HepG2 (cell line): Measurements from ENCODE around the gene NCKAP5L. TPM values are rescaled to one million over a fixed set of nuclear protein-coding genes. Genes with fewer than 3 reads are reported as not detected.

ENCODE experiments used
- ATAC-seq: fragments of 200-7000 bp; cut with Tn5 transposase; 3 replicates; pipeline ENCODE4 v1.9.1; 2020; ENCODE audit warnings: mild to moderate bottlenecking, moderate library complexity
- BruUV-seq: library from RNA; stranded (reverse); fragments of 400-500 nt; replicated peaks from 2 replicates; lab custom pipeline; 2021; lab: Mats Ljungman, UMichigan
- CTCF ChIA-PET: fragments of 300-600 bp; formaldehyde crosslinking; extraction: SDS; loops from one replicate; lab custom pipeline; 2021; ENCODE audit warnings: low total read pairs, inconsistent platforms, low intra/inter-chr PET ratio; lab: Yijun Ruan, JAX
- POLR2A ChIA-PET: fragments of 350-600 bp; sonication (Branson Sonifier 250); formaldehyde crosslinking; loops from one replicate; lab custom pipeline; 2020; ENCODE audit warnings: antibody characterized with exemption, inconsistent platforms; lab: Yijun Ruan, JAX
- DNase-seq: peaks from one replicate; pipeline ENCODE4 v3.0.0-alpha.2; 2015; ENCODE audit warnings: low spot score
- FAIRE-seq: peaks from 3 replicates; lab custom pipeline; 2011; peaks lifted over from hg19 to GRCh38; lab: Jason Lieb, UNC
- H2AFZ ChIP-seq: one replicate; pipeline ENCODE4 v1.6.1; 2011; ENCODE audit warnings: low read length, inconsistent platforms
- H3K27ac ChIP-seq: fragments of 300-600 bp; 3 replicates; pipeline ENCODE4 v1.8.0; 2011; ENCODE audit warnings: mixed run types, mild to moderate bottlenecking, mixed read lengths, low read length, inconsistent platforms; ENCODE audit not compliant: insufficient read depth; ENCODE audit errors: extremely low read length
- H3K27me3 ChIP-seq, 2 experiments: fragments of 200-600 bp in 1 of 2; 2 replicates in 1 of 2; 3 replicates in 1 of 2; pipeline versions ENCODE4 v1.6.0 to v1.8.0; 2011; ENCODE audit warnings: low read length in 2 of 2, mild to moderate bottlenecking in 2 of 2, moderate library complexity in 2 of 2, inconsistent platforms in 1 of 2; ENCODE audit not compliant: insufficient read depth in 2 of 2, control insufficient read depth in 1 of 2
- H3K36me3 ChIP-seq, 2 experiments: fragments of 200-600 bp in 1 of 2; replicated peaks in 1 of 2; 2 replicates in 1 of 2; 3 replicates in 1 of 2; pipeline versions ENCODE4 v1.5.1 to v1.8.0; 2011; ENCODE audit warnings: low read length in 2 of 2, inconsistent platforms in 1 of 2; ENCODE audit not compliant: insufficient read depth in 2 of 2, control insufficient read depth in 1 of 2
- H3K4me1 ChIP-seq: 2 replicates; pipeline ENCODE4 v1.5.1; 2012; ENCODE audit warnings: low read length, inconsistent platforms; ENCODE audit not compliant: insufficient read depth
- H3K4me2 ChIP-seq: 2 replicates; pipeline ENCODE4 v1.6.0; 2011; ENCODE audit warnings: low read depth, low read length, inconsistent platforms
- H3K4me3 ChIP-seq, 3 experiments: fragments of 200-600 bp in 1 of 3; sonication (generic), shearing (Covaris generic) in 1 of 3; replicated peaks in 1 of 3; 2 replicates each; pipeline ENCODE4 v1.5.1; 2011 to 2016; ENCODE audit warnings: low read length in 3 of 3, inconsistent platforms in 2 of 3, low read depth in 2 of 3, mild to moderate bottlenecking in 2 of 3, control low read depth in 1 of 3, mixed read lengths in 1 of 3; ENCODE audit not compliant: insufficient read depth in 1 of 3
- H3K79me2 ChIP-seq: one replicate; pipeline ENCODE4 v1.6.1; 2011; ENCODE audit warnings: low read length, inconsistent platforms; ENCODE audit not compliant: insufficient read depth
- H3K9ac ChIP-seq: 2 replicates; pipeline ENCODE4 v1.6.0; 2011; ENCODE audit warnings: mild to moderate bottlenecking, low read depth, low read length, inconsistent platforms; ENCODE audit not compliant: insufficient read depth
- H3K9me3 ChIP-seq: 2 replicates; pipeline ENCODE4 v1.5.1; 2012; ENCODE audit warnings: mild to moderate bottlenecking, low read length
- H4K20me1 ChIP-seq: 2 replicates; pipeline ENCODE4 v1.6.0; 2011; ENCODE audit warnings: inconsistent platforms, mild to moderate bottlenecking, low read length, moderate library complexity; ENCODE audit not compliant: insufficient read depth
- ATF1 ChIP-seq: IDR thresholded peaks from 2 replicates; pipeline ENCODE4 v1.6.1; 2016; ENCODE audit warnings: mild to moderate bottlenecking, control low read depth
- ESRRA ChIP-seq: sonication (generic); formaldehyde crosslinking; IDR thresholded peaks from 2 replicates; pipeline ENCODE4 v1.5.1; 2020; ENCODE audit warnings: mild to moderate bottlenecking, low read depth, missing genetic modification reagents
- GABPB1 ChIP-seq: IDR thresholded peaks from 2 replicates; pipeline ENCODE4 v1.6.1; 2016; ENCODE audit warnings: mild to moderate bottlenecking, missing genetic modification reagents, moderate library complexity, missing compliant biosample characterization
- HDAC6 ChIP-seq: fragments of 200-600 bp; sonication (generic); IDR thresholded peaks from 2 replicates; pipeline ENCODE4 v1.7.0; 2017; ENCODE audit warnings: mild to moderate bottlenecking, antibody characterized with exemption, low read length, low read depth
- NR1H2 ChIP-seq: sonication (generic); formaldehyde crosslinking; IDR thresholded peaks from 2 replicates; pipeline ENCODE4 v1.8.1; 2022; ENCODE audit warnings: low read depth, missing genetic modification reagents, borderline replicate concordance
- ONECUT2 ChIP-seq: sonication (generic); formaldehyde crosslinking; IDR thresholded peaks from 2 replicates; pipeline ENCODE4 v1.4.0; 2020; ENCODE audit warnings: missing genetic modification reagents
- PRMT3 ChIP-seq: sonication (generic); formaldehyde crosslinking; IDR thresholded peaks from 2 replicates; pipeline ENCODE4 v1.8.1; 2022; ENCODE audit warnings: low read depth, mild to moderate bottlenecking, moderate library complexity, missing genetic modification reagents, borderline replicate concordance
- TCF12 ChIP-seq, 2 experiments: fragments of 450-650 bp in 1 of 2; sonication (generic) in 1 of 2; formaldehyde crosslinking in 1 of 2; IDR thresholded peaks; 2 replicates each; pipeline versions ENCODE4 v1.6.1 to v1.8.0; 2017 to 2022; ENCODE audit warnings: antibody characterized with exemption in 1 of 2, mild to moderate bottlenecking in 1 of 2, missing genetic modification reagents in 1 of 2, moderate library complexity in 1 of 2
- ZNF180 ChIP-seq: sonication (generic); formaldehyde crosslinking; IDR thresholded peaks from 2 replicates; pipeline ENCODE4 v1.4.0; 2020; ENCODE audit warnings: low read depth, missing genetic modification reagents, borderline replicate concordance
- ZNF264 ChIP-seq: sonication (generic); formaldehyde crosslinking; IDR thresholded peaks from 2 replicates; pipeline ENCODE4 v1.4.0; 2020; ENCODE audit warnings: missing genetic modification reagents
- ZNF7 ChIP-seq: IDR thresholded peaks from 2 replicates; pipeline ENCODE4 v1.6.1; 2016; ENCODE audit warnings: missing biosample characterization, missing genetic modification reagents
- ZNF703 ChIP-seq: sonication (generic); formaldehyde crosslinking; IDR thresholded peaks from 2 replicates; pipeline ENCODE4 v1.5.1; 2020; ENCODE audit warnings: missing genetic modification reagents, mild to moderate bottlenecking, moderate library complexity, borderline replicate concordance
- WGBS: methylation state at CpG from one replicate; pipeline ENCODE4 v1.1.6; 2017; ENCODE audit warnings: low lambda C conversion rate; 5-methylcytosine and 5-hydroxymethylcytosine counted together
- in situ Hi-C: cut with HindIII; loops from 2 replicates; pipeline ENCODE4 v1.10.0; 2017; ENCODE audit warnings: low pct_unique_long_range_greater_than_20kb; ENCODE audit not compliant: extremely low pct_ligation_motif_present
- intact Hi-C: fragments of 100-400 bp; cut with micrococcal nuclease; formaldehyde crosslinking; loops from one replicate; pipeline ENCODE4 v1.10.0; 2022; ENCODE audit not compliant: unreplicated experiment
- polyA plus RNA-seq, 8 experiments: library from polyadenylated mRNA; depleted of rRNA in 3 of 8; stranded (reverse) in 7 of 8; unstranded in 1 of 8; fragments of >200 nt; fragmentation: Illumina TruSeq in 4 of 8; extraction: Trizol in 4 of 8; gene quantifications; 2 replicates each; pipeline versions ENCODE4 v1.2.1 to v1.2.3, GENCODE V29; 2011 to 2016; ENCODE audit warnings: low read depth in 4 of 8, missing spikeins in 1 of 8, mixed read lengths in 1 of 8; ENCODE audit not compliant: insufficient read depth in 1 of 8
- total RNA-seq, 5 experiments: library from RNA; depleted of rRNA; stranded (reverse); fragments of >200 nt; fragmentation: Illumina TruSeq; extraction: Trizol; gene quantifications; 2 replicates each; pipeline ENCODE4 v1.2.3, GENCODE V29; 2016; ENCODE audit warnings: low read depth in 1 of 5
- TF ChIP-seq, protein P1 (sequence below): sonication (generic); formaldehyde crosslinking; IDR thresholded peaks from 2 replicates; pipeline ENCODE4 v1.8.0; 2022; ENCODE audit warnings: mild to moderate bottlenecking, missing genetic modification reagents, moderate library complexity
- TF ChIP-seq, protein P2 (sequence below): sonication (generic); formaldehyde crosslinking; IDR thresholded peaks from 2 replicates; pipeline ENCODE4 v1.4.0; 2020; ENCODE audit warnings: mild to moderate bottlenecking, low read depth, missing genetic modification reagents
- TF ChIP-seq, protein P3 (sequence below): sonication (generic); formaldehyde crosslinking; IDR thresholded peaks from 2 replicates; pipeline ENCODE4 v1.5.1; 2020; ENCODE audit warnings: missing genetic modification reagents, mild to moderate bottlenecking, borderline replicate concordance
- TF ChIP-seq, protein P4 (sequence below): sonication (generic); formaldehyde crosslinking; IDR thresholded peaks from 2 replicates; pipeline ENCODE4 v1.5.0; 2020; ENCODE audit warnings: mild to moderate bottlenecking, missing genetic modification reagents

Gene NCKAP5L
- total and polyA plus RNA-seq, 2 of the 13 experiments (the other 11 are each of a cell fraction or from before 2014, with no cell fraction given) = 4.1 to 9.0 TPM

DNA sequence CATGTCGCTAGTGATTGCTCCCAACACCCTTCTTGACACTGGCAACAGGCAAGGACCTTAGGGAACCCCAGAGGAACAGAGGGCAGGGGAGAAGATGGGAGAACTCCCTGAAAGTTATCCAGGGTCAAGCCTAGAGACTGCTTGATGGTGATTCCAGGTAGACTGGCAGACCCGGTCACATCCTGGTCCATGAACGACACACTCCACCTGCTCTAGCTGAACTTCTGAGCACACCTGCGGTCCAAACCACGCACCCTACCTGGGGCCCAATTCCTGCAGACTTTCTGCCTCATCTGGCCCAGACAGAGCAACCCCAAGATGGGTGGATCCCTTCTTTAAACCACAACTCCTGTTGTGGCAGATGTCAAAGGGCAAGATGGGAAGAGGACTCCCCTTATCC is 34.2 kb downstream of the NCKAP5L start (continued):
- TF ChIP-seq, protein P1, sequence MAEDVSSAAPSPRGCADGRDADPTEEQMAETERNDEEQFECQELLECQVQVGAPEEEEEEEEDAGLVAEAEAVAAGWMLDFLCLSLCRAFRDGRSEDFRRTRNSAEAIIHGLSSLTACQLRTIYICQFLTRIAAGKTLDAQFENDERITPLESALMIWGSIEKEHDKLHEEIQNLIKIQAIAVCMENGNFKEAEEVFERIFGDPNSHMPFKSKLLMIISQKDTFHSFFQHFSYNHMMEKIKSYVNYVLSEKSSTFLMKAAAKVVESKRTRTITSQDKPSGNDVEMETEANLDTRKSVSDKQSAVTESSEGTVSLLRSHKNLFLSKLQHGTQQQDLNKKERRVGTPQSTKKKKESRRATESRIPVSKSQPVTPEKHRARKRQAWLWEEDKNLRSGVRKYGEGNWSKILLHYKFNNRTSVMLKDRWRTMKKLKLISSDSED (CRISPR knock-in tag) = no peak
- TF ChIP-seq ZNF264 = no peak
- TF ChIP-seq ONECUT2 (CRISPR knock-in tag) = no peak
- TF ChIP-seq PRMT3 (CRISPR knock-in tag) = no peak
- TF ChIP-seq TCF12 (IDR thresholded peaks at IDR 0.05) = no peak
- TF ChIP-seq TCF12 (CRISPR knock-in tag; IDR thresholded peaks at IDR 0.05) = no peak
- no peak for TF ChIP-seq GABPB1 (CRISPR knock-in tag)

DNA sequence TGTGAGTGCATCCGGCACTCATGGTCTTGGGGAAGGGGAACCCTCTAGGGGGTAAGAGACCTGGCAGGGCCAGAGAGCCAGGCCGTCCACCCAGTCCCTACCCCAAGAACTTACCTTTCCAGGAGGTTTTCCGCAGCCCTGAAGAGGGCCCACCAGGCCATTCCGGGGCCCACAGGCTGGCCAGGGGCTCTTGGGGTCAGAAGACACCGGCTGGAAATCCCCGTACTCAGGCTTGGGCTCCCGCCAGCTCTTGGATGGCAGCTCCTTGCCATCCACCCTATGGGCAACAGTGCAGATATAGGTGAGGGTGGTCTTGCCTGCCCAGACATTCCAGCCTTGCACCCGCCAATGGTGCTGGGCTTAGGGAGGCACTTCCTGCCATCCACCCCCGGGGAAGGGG is 34.6 kb downstream of the NCKAP5L start:
- Histone ChIP-seq H3K27me3 (no peaks in the 10 kb centered on the region), H3K4me3 (no peak overlapping the region), H3K4me2 (no peak overlapping the region), H3K27ac (no peak overlapping the region), H2AFZ (no peak overlapping the region), H3K79me2 (no peaks in the 10 kb centered on the region), H3K4me1 (no peaks in the 10 kb centered on the region), H3K9me3 (no peaks in the 10 kb centered on the region), H3K36me3 (peaks cover 7 to 16% of the 10 kb centered on the region in 2 experiments; a peak in 4 of 5 replicates), H4K20me1 (no peaks in the 10 kb centered on the region), H3K9ac (no peak overlapping the region)
- in situ Hi-C loops (loop anchor here (5.0 kb wide), 1 partner anchor 34 kb away; the partner anchor contains the start of gene NCKAP5L), intact Hi-C loops (no loop called here)
- ATAC-seq = no peak
- ChIA-PET CTCF (no interaction called here), POLR2A (no interaction called here)
- no peak for DNase-seq
- BruUV-seq = no TSS peak
- no peak for FAIRE-seq
- WGBS = 92% methylated on average over 2 of the region's 9 CpGs
- TF ChIP-seq ZNF180 (no peak), ZNF703 (CRISPR knock-in tag) (no peak), ESRRA (CRISPR knock-in tag) (no peak), HDAC6 (no peak), ZNF7 (CRISPR knock-in tag) (no peak), ATF1 (CRISPR knock-in tag) (no peak), NR1H2 (CRISPR knock-in tag) (no peak)
- TF ChIP-seq, protein P2, sequence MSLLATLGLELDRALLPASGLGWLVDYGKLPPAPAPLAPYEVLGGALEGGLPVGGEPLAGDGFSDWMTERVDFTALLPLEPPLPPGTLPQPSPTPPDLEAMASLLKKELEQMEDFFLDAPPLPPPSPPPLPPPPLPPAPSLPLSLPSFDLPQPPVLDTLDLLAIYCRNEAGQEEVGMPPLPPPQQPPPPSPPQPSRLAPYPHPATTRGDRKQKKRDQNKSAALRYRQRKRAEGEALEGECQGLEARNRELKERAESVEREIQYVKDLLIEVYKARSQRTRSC = no peak
- TF ChIP-seq, protein P3, sequence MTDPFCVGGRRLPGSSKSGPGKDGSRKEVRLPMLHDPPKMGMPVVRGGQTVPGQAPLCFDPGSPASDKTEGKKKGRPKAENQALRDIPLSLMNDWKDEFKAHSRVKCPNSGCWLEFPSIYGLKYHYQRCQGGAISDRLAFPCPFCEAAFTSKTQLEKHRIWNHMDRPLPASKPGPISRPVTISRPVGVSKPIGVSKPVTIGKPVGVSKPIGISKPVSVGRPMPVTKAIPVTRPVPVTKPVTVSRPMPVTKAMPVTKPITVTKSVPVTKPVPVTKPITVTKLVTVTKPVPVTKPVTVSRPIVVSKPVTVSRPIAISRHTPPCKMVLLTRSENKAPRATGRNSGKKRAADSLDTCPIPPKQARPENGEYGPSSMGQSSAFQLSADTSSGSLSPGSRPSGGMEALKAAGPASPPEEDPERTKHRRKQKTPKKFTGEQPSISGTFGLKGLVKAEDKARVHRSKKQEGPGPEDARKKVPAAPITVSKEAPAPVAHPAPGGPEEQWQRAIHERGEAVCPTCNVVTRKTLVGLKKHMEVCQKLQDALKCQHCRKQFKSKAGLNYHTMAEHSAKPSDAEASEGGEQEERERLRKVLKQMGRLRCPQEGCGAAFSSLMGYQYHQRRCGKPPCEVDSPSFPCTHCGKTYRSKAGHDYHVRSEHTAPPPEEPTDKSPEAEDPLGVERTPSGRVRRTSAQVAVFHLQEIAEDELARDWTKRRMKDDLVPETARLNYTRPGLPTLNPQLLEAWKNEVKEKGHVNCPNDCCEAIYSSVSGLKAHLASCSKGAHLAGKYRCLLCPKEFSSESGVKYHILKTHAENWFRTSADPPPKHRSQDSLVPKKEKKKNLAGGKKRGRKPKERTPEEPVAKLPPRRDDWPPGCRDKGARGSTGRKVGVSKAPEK (CRISPR knock-in tag) = no peak
- TF ChIP-seq, protein P4, sequence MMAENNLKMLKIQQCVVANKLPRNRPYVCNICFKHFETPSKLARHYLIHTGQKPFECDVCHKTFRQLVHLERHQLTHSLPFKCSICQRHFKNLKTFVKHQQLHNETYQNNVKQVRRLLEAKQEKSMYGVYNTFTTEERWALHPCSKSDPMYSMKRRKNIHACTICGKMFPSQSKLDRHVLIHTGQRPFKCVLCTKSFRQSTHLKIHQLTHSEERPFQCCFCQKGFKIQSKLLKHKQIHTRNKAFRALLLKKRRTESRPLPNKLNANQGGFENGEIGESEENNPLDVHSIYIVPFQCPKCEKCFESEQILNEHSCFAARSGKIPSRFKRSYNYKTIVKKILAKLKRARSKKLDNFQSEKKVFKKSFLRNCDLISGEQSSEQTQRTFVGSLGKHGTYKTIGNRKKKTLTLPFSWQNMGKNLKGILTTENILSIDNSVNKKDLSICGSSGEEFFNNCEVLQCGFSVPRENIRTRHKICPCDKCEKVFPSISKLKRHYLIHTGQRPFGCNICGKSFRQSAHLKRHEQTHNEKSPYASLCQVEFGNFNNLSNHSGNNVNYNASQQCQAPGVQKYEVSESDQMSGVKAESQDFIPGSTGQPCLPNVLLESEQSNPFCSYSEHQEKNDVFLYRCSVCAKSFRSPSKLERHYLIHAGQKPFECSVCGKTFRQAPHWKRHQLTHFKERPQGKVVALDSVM = no peak
